ENCODE results near the gene FMN2. TPM values are rescaled to one million over a fixed set of nuclear protein-coding genes. Genes with fewer than 3 reads are reported as not detected.

Gene FMN2
- total and polyA plus RNA-seq, 2 experiments from 2014 or later = 0.97 TPM; not detected in 1

- no peak overlapping the region for H2AFZ ChIP-seq
- no peaks in the 10 kb centered on the region for H3K36me3 ChIP-seq (replicated peaks; ENCODE audit: insufficient read depth, low read depth)
- DNase-seq (ENCODE audit: low spot score) = no peak
- H3K9me3 ChIP-seq (ENCODE audit: low read depth) = no peaks in the 10 kb centered on the region
- H3K27me3 ChIP-seq = no peaks in the 10 kb centered on the region
- H3K9me2 ChIP-seq (replicated peaks; ENCODE audit: insufficient read depth) = no peaks in the 10 kb centered on the region
- 89% methylated on average over 7 of the region's 7 CpGs for WGBS (ENCODE audit: low lambda C conversion rate, missing lambda C conversion rate)
- TF ChIP-seq EZH2 (IDR thresholded peaks at IDR 0.05; ENCODE audit: borderline replicate concordance) (no peak), EZH2phosphoT487 (IDR thresholded peaks at IDR 0.05; ENCODE audit: low read depth, severe bottlenecking, unreplicated experiment) (no peak), CTCF (IDR thresholded peaks at IDR 0.05; ENCODE audit: poor library complexity) (no peak)
- H3K4me3 ChIP-seq = no peak overlapping the region
- no peak overlapping the region for H3K27ac ChIP-seq
- no peaks in the 10 kb centered on the region for H3K79me2 ChIP-seq
- H3K4me2 ChIP-seq = no peak overlapping the region
- H4K20me1 ChIP-seq (ENCODE audit: insufficient read depth, poor library complexity, severe bottlenecking) = no peaks in the 10 kb centered on the region
- no peaks in the 10 kb centered on the region for H3K4me1 ChIP-seq (ENCODE audit: insufficient read depth)
Measured at GRCh38 chr1:240151136-240151735, 59.6 kb downstream of the FMN2 start.

- DNase-seq (ENCODE audit: low spot score) = no peak
- no peaks in the 10 kb centered on the region for H3K27me3 ChIP-seq
- no peaks in the 10 kb centered on the region for H3K79me2 ChIP-seq
- H3K4me2 ChIP-seq = no peak overlapping the region
- H3K36me3 ChIP-seq (replicated peaks; ENCODE audit: insufficient read depth, low read depth) = no peaks in the 10 kb centered on the region
- no peaks in the 10 kb centered on the region for H4K20me1 ChIP-seq (ENCODE audit: insufficient read depth, poor library complexity, severe bottlenecking)
- no peak overlapping the region for H2AFZ ChIP-seq
- 75% methylated on average over 5 of the region's 5 CpGs for WGBS (ENCODE audit: low lambda C conversion rate, missing lambda C conversion rate)
- no peaks in the 10 kb centered on the region for H3K4me1 ChIP-seq (ENCODE audit: insufficient read depth)
- no peaks in the 10 kb centered on the region for H3K9me3 ChIP-seq (ENCODE audit: low read depth)
- TF ChIP-seq EZH2phosphoT487 (IDR thresholded peaks at IDR 0.05; ENCODE audit: low read depth, severe bottlenecking, unreplicated experiment) (no peak), EZH2 (IDR thresholded peaks at IDR 0.05; ENCODE audit: borderline replicate concordance) (no peak), CTCF (IDR thresholded peaks at IDR 0.05; ENCODE audit: poor library complexity) (no peak)
- H3K27ac ChIP-seq = no peak overlapping the region
- H3K9me2 ChIP-seq (replicated peaks; ENCODE audit: insufficient read depth) = no peaks in the 10 kb centered on the region
- H3K4me3 ChIP-seq = no peak overlapping the region
Measured at GRCh38 chr1:240152611-240153297, 61.1 kb downstream of the FMN2 start.

GRCh38 chr1:240155605-240156004 is 63.9 kb downstream of the FMN2 start:
- Histone ChIP-seq H3K4me2 (no peak overlapping the region), H3K9me2 (replicated peaks; ENCODE audit: insufficient read depth) (no peaks in the 10 kb centered on the region), H3K9me3 (ENCODE audit: low read depth) (no peaks in the 10 kb centered on the region), H4K20me1 (ENCODE audit: insufficient read depth, poor library complexity, severe bottlenecking) (no peaks in the 10 kb centered on the region), H3K27me3 (no peaks in the 10 kb centered on the region), H3K36me3 (replicated peaks; ENCODE audit: insufficient read depth, low read depth) (no peaks in the 10 kb centered on the region), H3K79me2 (no peaks in the 10 kb centered on the region), H3K27ac (no peak overlapping the region), H3K4me1 (ENCODE audit: insufficient read depth) (no peaks in the 10 kb centered on the region), H3K4me3 (no peak overlapping the region), H2AFZ (no peak overlapping the region)
- DNase-seq (ENCODE audit: low spot score) = no peak
- WGBS (ENCODE audit: low lambda C conversion rate, missing lambda C conversion rate) = 93% methylated on average over 2 of the region's 2 CpGs
- no peak for TF ChIP-seq EZH2phosphoT487 (IDR thresholded peaks at IDR 0.05; ENCODE audit: low read depth, severe bottlenecking, unreplicated experiment)
- TF ChIP-seq EZH2 (IDR thresholded peaks at IDR 0.05; ENCODE audit: borderline replicate concordance) = no peak
- no peak for TF ChIP-seq CTCF (IDR thresholded peaks at IDR 0.05; ENCODE audit: poor library complexity)
